PFSK-1 (cell line): ENCODE data around the gene CORT.

Source experiments
- FOXP2 ChIP-seq: optimal IDR thresholded peaks from 2 replicates; pipeline ENCODE3; 2011; ENCODE audit warnings: borderline replicate concordance, control low read depth, inconsistent platforms; ENCODE audit not compliant: insufficient read depth; ENCODE audit errors: extremely low read length, extremely low read depth
- POLR2AphosphoS5 ChIP-seq: IDR thresholded peaks from 2 replicates; pipeline ENCODE4 v1.6.1; 2012; ENCODE audit warnings: low read depth, mild to moderate bottlenecking, control low read depth, low read length, moderate library complexity
- REST ChIP-seq, 2 experiments: IDR thresholded peaks; 2 replicates each; pipeline versions ENCODE4 v1.6.1 to v1.8.0; 2011 to 2012; ENCODE audit warnings: low read depth in 2 of 2, low read length in 2 of 2, control low read depth in 1 of 2, inconsistent platforms in 1 of 2, mild to moderate bottlenecking in 1 of 2, moderate library complexity in 1 of 2; ENCODE audit not compliant: insufficient read depth in 1 of 2
- SIN3A ChIP-seq: IDR thresholded peaks from 2 replicates; pipeline ENCODE4 v1.6.1; 2012; ENCODE audit warnings: mild to moderate bottlenecking, low read length, moderate library complexity, borderline replicate concordance; ENCODE audit not compliant: insufficient read depth
- TAF1 ChIP-seq: IDR thresholded peaks from 2 replicates; pipeline ENCODE4 v1.6.1; 2012; ENCODE audit warnings: low read length, control low read depth, borderline replicate concordance; ENCODE audit not compliant: insufficient read depth

GRCh38 chr1:10446790-10447422 lies 2.9 kb upstream of the CORT start:
- no peak for TF ChIP-seq REST (IDR thresholded peaks at IDR 0.05; ENCODE audit: insufficient read depth in 1 of 2, low read depth in 2 of 2, low read length in 2 of 2)
- TF ChIP-seq POLR2AphosphoS5 = no peak
- no peak for TF ChIP-seq FOXP2
- TF ChIP-seq TAF1 = no peak
- no peak for TF ChIP-seq SIN3A
